ENCODE data around the gene LRRC1. TPM values are rescaled to one million over a fixed set of nuclear protein-coding genes. Genes with fewer than 3 reads are reported as not detected.

The LRRC1 gene
- total and polyA plus RNA-seq, 2 donors (not counting 3 experiments of a cell fraction or from before 2014, with no cell fraction given): 5.6 to 11.7 TPM

- Histone ChIP-seq H3K9me3 (replicated peaks; ENCODE audit: control insufficient read depth, insufficient read depth, low read length) (no peaks in the 10 kb centered on the region), H3K36me3 (ENCODE audit: control insufficient read depth in 2 of 2, extremely low read depth in 1 of 2, insufficient read depth in 2 of 2, low read length in 2 of 2) (no peaks in the 10 kb centered on the region), H4K20me1 (replicated peaks; ENCODE audit: control insufficient read depth, extremely low read depth, insufficient read depth, low read length) (no peaks in the 10 kb centered on the region), H3K27me3 (ENCODE audit: control insufficient read depth in 2 of 2, insufficient read depth in 2 of 2, low read length in 2 of 2) (no peaks in the 10 kb centered on the region), H3K27ac (ENCODE audit: insufficient read depth, low read depth, low read length) (no peak overlapping the region), H3K4me2 (ENCODE audit: insufficient read depth, low read length) (no peak overlapping the region), H3K4me3 (replicated peaks in 1 of 3; ENCODE audit: insufficient read depth in 1 of 3, low read depth in 1 of 3, low read length in 3 of 3) (no peak overlapping the region), H3K9ac (replicated peaks; ENCODE audit: extremely low read depth, insufficient read depth, low read length) (no peak overlapping the region), H3K4me1 (ENCODE audit: control insufficient read depth, extremely low read depth, insufficient read depth, low read length) (peaks cover 15% of the 10 kb centered on the region), H2AFZ (ENCODE audit: low read depth, low read length) (no peak overlapping the region), H3K79me2 (ENCODE audit: control insufficient read depth, insufficient read depth, low read length) (no peaks in the 10 kb centered on the region), H3K9me1 (replicated peaks; ENCODE audit: control insufficient read depth, extremely low read depth, insufficient read depth, low read length) (no peaks in the 10 kb centered on the region)
- FAIRE-seq: no peak
- ChIA-PET POLR2A (no interaction called here), CTCF (interaction anchor here (2.4 to 2.5 kb wide), 2 partner anchors 23 to 32 kb away, joined by 10 to 23 read pairs; no protein-coding TSS in a partner anchor)
- dilution Hi-C loops (cut with MboI; ENCODE audit: extremely low pct_ligation_motif_present, low sequenced_read_pairs): no loop called here
- intact Hi-C loops (cut with micrococcal nuclease): no loop called here
- no TSS peak for BruUV-seq (replicated peaks)
- DNase-seq (ENCODE audit: low read depth, low spot score): no peak
- TF ChIP-seq MAX (IDR thresholded peaks at IDR 0.05; ENCODE audit: insufficient read depth, insufficient read length): no peak
- no peak for TF ChIP-seq FOS (IDR thresholded peaks at IDR 0.05; ENCODE audit: borderline replicate concordance, insufficient read depth, low read length)
- TF ChIP-seq MYC (IDR thresholded peaks at IDR 0.05; ENCODE audit: low read depth, low read length): no peak
Measured at GRCh38 chr6:53751417-53751816, 43.4 kb upstream of the LRRC1 start.

- DNase-seq (ENCODE audit: low read depth, low spot score) (no peak), FAIRE-seq (no peak)
- Histone ChIP-seq H3K36me3 (ENCODE audit: control insufficient read depth in 2 of 2, extremely low read depth in 1 of 2, insufficient read depth in 2 of 2, low read length in 2 of 2) (no peaks in the 10 kb centered on the region), H3K9me3 (replicated peaks; ENCODE audit: control insufficient read depth, insufficient read depth, low read length) (no peaks in the 10 kb centered on the region), H3K79me2 (ENCODE audit: control insufficient read depth, insufficient read depth, low read length) (no peaks in the 10 kb centered on the region), H4K20me1 (replicated peaks; ENCODE audit: control insufficient read depth, extremely low read depth, insufficient read depth, low read length) (no peaks in the 10 kb centered on the region), H3K4me2 (ENCODE audit: insufficient read depth, low read length) (peak overlapping the region; percentile 77), H2AFZ (ENCODE audit: low read depth, low read length) (peak overlapping the region; percentile 94), H3K9ac (replicated peaks; ENCODE audit: extremely low read depth, insufficient read depth, low read length) (peak overlapping the region; percentile 21), H3K4me3 (replicated peaks in 1 of 3; ENCODE audit: insufficient read depth in 1 of 3, low read depth in 1 of 3, low read length in 3 of 3) (no peak overlapping the region), H3K27ac (ENCODE audit: insufficient read depth, low read depth, low read length) (peak overlapping the region; percentile 75), H3K9me1 (replicated peaks; ENCODE audit: control insufficient read depth, extremely low read depth, insufficient read depth, low read length) (no peaks in the 10 kb centered on the region), H3K27me3 (ENCODE audit: control insufficient read depth in 2 of 2, insufficient read depth in 2 of 2, low read length in 2 of 2) (no peaks in the 10 kb centered on the region), H3K4me1 (ENCODE audit: control insufficient read depth, extremely low read depth, insufficient read depth, low read length) (peaks cover 15% of the 10 kb centered on the region)
- CTCF ChIA-PET: interaction anchor here (1.0 to 2.5 kb wide), 8 partner anchors 9 to 204 kb away, joined by 3 to 23 read pairs (median 6); partner anchors contain the start of gene LRRC1
- dilution Hi-C loops (cut with MboI; ENCODE audit: extremely low pct_ligation_motif_present, low sequenced_read_pairs) (no loop called here), intact Hi-C loops (cut with micrococcal nuclease) (loop anchor here (2.0 kb wide), 1 partner anchor 18 kb away; no protein-coding TSS in a partner anchor)
- BruUV-seq (replicated peaks): TSS peak; percentile 72
- TF ChIP-seq POLR2A (IDR thresholded peaks at IDR 0.05; ENCODE audit: low read depth, low read length): no peak
- TF ChIP-seq GATA2 (IDR thresholded peaks at IDR 0.05; ENCODE audit: insufficient read depth, insufficient read length, low read depth, low read length): no peak
- no peak for TF ChIP-seq POLR2AphosphoS5 (IDR thresholded peaks at IDR 0.05; ENCODE audit: insufficient read depth, low read depth, low read length)
- no peak for TF ChIP-seq JUN (IDR thresholded peaks at IDR 0.05; ENCODE audit: borderline replicate concordance, insufficient read depth, insufficient read length, low read depth)
- TF ChIP-seq FOS (IDR thresholded peaks at IDR 0.05; ENCODE audit: borderline replicate concordance, insufficient read depth, low read length): no peak
- TF ChIP-seq MYC (IDR thresholded peaks at IDR 0.05; ENCODE audit: low read depth, low read length): no peak
- TF ChIP-seq MAX (IDR thresholded peaks at IDR 0.05; ENCODE audit: insufficient read depth, insufficient read length): no peak
- POLR2A ChIA-PET: interaction anchor here (1.0 kb wide), 1 partner anchor 18 kb away, joined by 3 read pairs; no protein-coding TSS in a partner anchor
Measured at GRCh38 chr6:53752440-53752839, 42.4 kb upstream of the LRRC1 start.
